ENCODE measurements around the gene RILPL2. TPM values are rescaled to one million over a fixed set of nuclear protein-coding genes. Genes with fewer than 3 reads are reported as not detected.

The RILPL2 gene
- 5.2 TPM for polyA plus RNA-seq (2013, experiment 1 of 2)
- polyA plus RNA-seq (2013, experiment 2 of 2), result 5.5 TPM

- Histone ChIP-seq H3K14ac (ENCODE audit: low read length in 2 of 2) (peak within 1 kb of the TSS in 1 of 2 experiments; percentile 53), H3K4me2 (ENCODE audit: low read length, poor library complexity, severe bottlenecking) (peak within 1 kb of the TSS; percentile 85), H3K23ac (ENCODE audit: low read length in 2 of 2) (peak within 1 kb of the TSS in 1 of 2 experiments; percentile 77), H2AK5ac (ENCODE audit: low read length, severe bottlenecking) (no peak within 1 kb of the TSS), H4K91ac (ENCODE audit: low read length) (peak within 1 kb of the TSS; percentile 4), H2AFZ (ENCODE audit: low read depth, low read length) (peak within 1 kb of the TSS; percentile 93), H3K9ac (ENCODE audit: low read length) (peak within 1 kb of the TSS; percentile 94), H3K4ac (ENCODE audit: low read depth in 1 of 2, low read length in 2 of 2) (peak within 1 kb of the TSS; percentile 47 to 64), H2BK5ac (ENCODE audit: low read depth, low read length, poor library complexity, severe bottlenecking) (no peak within 1 kb of the TSS), H2BK12ac (ENCODE audit: low read length in 2 of 2) (peak within 1 kb of the TSS in 1 of 2 experiments; percentile 72), H2BK120ac (ENCODE audit: low read depth, low read length) (peak within 1 kb of the TSS; percentile 21), H3K36me3 (ENCODE audit: control insufficient read depth in 1 of 2, insufficient read depth in 2 of 2, low read depth in 1 of 2, low read length in 2 of 2) (no peaks in the 10 kb centered on the region), H3K4me3 (ENCODE audit: insufficient read depth in 1 of 2, low read depth in 1 of 2, low read length in 2 of 2) (peak within 1 kb of the TSS; percentile 83 to 96), H4K8ac (ENCODE audit: low read length) (peak within 1 kb of the TSS; percentile 74), H3K79me1 (replicated peaks; ENCODE audit: low read length, poor library complexity, severe bottlenecking) (peaks cover 9% of the 10 kb centered on the region), H3K27me3 (ENCODE audit: control insufficient read depth in 1 of 2, insufficient read depth in 1 of 2, low read length in 2 of 2) (no peaks in the 10 kb centered on the region), H2BK15ac (ENCODE audit: low read depth, poor library complexity, severe bottlenecking) (peak within 1 kb of the TSS; percentile 63), H3K18ac (ENCODE audit: low read depth in 1 of 2, low read length in 2 of 2) (peak within 1 kb of the TSS; percentile 69 to 88), H3K27ac (ENCODE audit: low read length, poor library complexity, severe bottlenecking) (peak within 1 kb of the TSS; percentile 2), H3K9me3 (ENCODE audit: control insufficient read depth, low read length) (no peaks in the 10 kb centered on the region), H3K4me1 (ENCODE audit: control insufficient read depth, insufficient read depth, low read depth, low read length) (peaks cover 17% of the 10 kb centered on the region)
- 2% methylated on average over 63 of the region's 69 CpGs for WGBS
- peak; percentile 93 for DNase-seq
These were observed at the start of gene RILPL2 for GRCh38 chr12:123436017-123436964. RILPL2 (minus strand) TSS chr12:123436684; CDS start chr12:123436420, 264 bp downstream.

- 95% methylated on average over 14 of the region's 14 CpGs for WGBS
- no peak overlapping the region for H3K4ac ChIP-seq (ENCODE audit: low read depth in 1 of 2, low read length in 2 of 2)
- H2BK12ac ChIP-seq (ENCODE audit: low read length in 2 of 2), result no peak overlapping the region
- no peak overlapping the region for H3K23ac ChIP-seq (ENCODE audit: low read length in 2 of 2)
- H3K9ac ChIP-seq (ENCODE audit: low read length), result no peak overlapping the region
- H3K79me1 ChIP-seq (replicated peaks; ENCODE audit: low read length, poor library complexity, severe bottlenecking), result no peaks in the 10 kb centered on the region
- no peak overlapping the region for H3K18ac ChIP-seq (ENCODE audit: low read depth in 1 of 2, low read length in 2 of 2)
- no peak overlapping the region for H2AFZ ChIP-seq (ENCODE audit: low read depth, low read length)
- no peak overlapping the region for H3K27ac ChIP-seq (ENCODE audit: low read length, poor library complexity, severe bottlenecking)
- peaks cover 33 to 40% of the 10 kb centered on the region in 2 experiments for H3K36me3 ChIP-seq (ENCODE audit: control insufficient read depth in 1 of 2, insufficient read depth in 2 of 2, low read depth in 1 of 2, low read length in 2 of 2)
- H3K9me3 ChIP-seq (ENCODE audit: control insufficient read depth, low read length), result no peaks in the 10 kb centered on the region
- no peak overlapping the region for H2BK5ac ChIP-seq (ENCODE audit: low read depth, low read length, poor library complexity, severe bottlenecking)
- H2AK5ac ChIP-seq (ENCODE audit: low read length, severe bottlenecking), result no peak overlapping the region
- H3K4me1 ChIP-seq (ENCODE audit: control insufficient read depth, insufficient read depth, low read depth, low read length), result peaks cover 10% of the 10 kb centered on the region
- no peaks in the 10 kb centered on the region for H3K27me3 ChIP-seq (ENCODE audit: control insufficient read depth in 1 of 2, insufficient read depth in 1 of 2, low read length in 2 of 2)
- H4K91ac ChIP-seq (ENCODE audit: low read length), result no peak overlapping the region
- H4K8ac ChIP-seq (ENCODE audit: low read length), result no peak overlapping the region
- DNase-seq, result no peak
- H3K14ac ChIP-seq (ENCODE audit: low read length in 2 of 2), result no peak overlapping the region
- H3K4me2 ChIP-seq (ENCODE audit: low read length, poor library complexity, severe bottlenecking), result no peak overlapping the region
- no peak overlapping the region for H2BK15ac ChIP-seq (ENCODE audit: low read depth, poor library complexity, severe bottlenecking)
- no peak overlapping the region for H3K4me3 ChIP-seq (ENCODE audit: insufficient read depth in 1 of 2, low read depth in 1 of 2, low read length in 2 of 2)
- H2BK120ac ChIP-seq (ENCODE audit: low read depth, low read length), result no peak overlapping the region
These were observed 49.3 kb upstream of the RILPL2 start for GRCh38 chr12:123485756-123486155.

- Histone ChIP-seq H2AFZ (ENCODE audit: low read depth, low read length) (no peak overlapping the region), H3K18ac (ENCODE audit: low read depth in 1 of 2, low read length in 2 of 2) (no peak overlapping the region), H2AK5ac (ENCODE audit: low read length, severe bottlenecking) (no peak overlapping the region), H2BK15ac (ENCODE audit: low read depth, poor library complexity, severe bottlenecking) (no peak overlapping the region), H4K91ac (ENCODE audit: low read length) (no peak overlapping the region), H2BK12ac (ENCODE audit: low read length in 2 of 2) (no peak overlapping the region), H3K27me3 (ENCODE audit: control insufficient read depth in 1 of 2, insufficient read depth in 1 of 2, low read length in 2 of 2) (no peaks in the 10 kb centered on the region), H3K4ac (ENCODE audit: low read depth in 1 of 2, low read length in 2 of 2) (no peak overlapping the region), H2BK120ac (ENCODE audit: low read depth, low read length) (no peak overlapping the region), H3K4me3 (ENCODE audit: insufficient read depth in 1 of 2, low read depth in 1 of 2, low read length in 2 of 2) (no peak overlapping the region), H4K8ac (ENCODE audit: low read length) (no peak overlapping the region), H3K14ac (ENCODE audit: low read length in 2 of 2) (no peak overlapping the region), H3K4me1 (ENCODE audit: control insufficient read depth, insufficient read depth, low read depth, low read length) (peaks cover 16% of the 10 kb centered on the region), H3K9me3 (ENCODE audit: control insufficient read depth, low read length) (no peaks in the 10 kb centered on the region), H3K9ac (ENCODE audit: low read length) (no peak overlapping the region), H3K79me1 (replicated peaks; ENCODE audit: low read length, poor library complexity, severe bottlenecking) (no peaks in the 10 kb centered on the region), H3K27ac (ENCODE audit: low read length, poor library complexity, severe bottlenecking) (no peak overlapping the region), H3K36me3 (ENCODE audit: control insufficient read depth in 1 of 2, insufficient read depth in 2 of 2, low read depth in 1 of 2, low read length in 2 of 2) (peaks cover 40 to 47% of the 10 kb centered on the region in 2 experiments), H2BK5ac (ENCODE audit: low read depth, low read length, poor library complexity, severe bottlenecking) (no peak overlapping the region), H3K23ac (ENCODE audit: low read length in 2 of 2) (no peak overlapping the region), H3K4me2 (ENCODE audit: low read length, poor library complexity, severe bottlenecking) (no peak overlapping the region)
- DNase-seq, result no peak
- WGBS, result 90% methylated on average over 18 of the region's 18 CpGs
These were observed 47.2 kb upstream of the RILPL2 start for GRCh38 chr12:123483602-123484248.

- Histone ChIP-seq H2BK5ac (ENCODE audit: low read depth, low read length, poor library complexity, severe bottlenecking) (no peak overlapping the region), H3K9ac (ENCODE audit: low read length) (no peak overlapping the region), H2BK120ac (ENCODE audit: low read depth, low read length) (no peak overlapping the region), H3K4me2 (ENCODE audit: low read length, poor library complexity, severe bottlenecking) (no peak overlapping the region), H3K4me1 (ENCODE audit: control insufficient read depth, insufficient read depth, low read depth, low read length) (peaks cover 21% of the 10 kb centered on the region), H3K4me3 (ENCODE audit: insufficient read depth in 1 of 2, low read depth in 1 of 2, low read length in 2 of 2) (no peak overlapping the region), H2BK12ac (ENCODE audit: low read length in 2 of 2) (no peak overlapping the region), H3K79me1 (replicated peaks; ENCODE audit: low read length, poor library complexity, severe bottlenecking) (no peaks in the 10 kb centered on the region), H3K27me3 (ENCODE audit: control insufficient read depth in 1 of 2, insufficient read depth in 1 of 2, low read length in 2 of 2) (no peaks in the 10 kb centered on the region), H2AK5ac (ENCODE audit: low read length, severe bottlenecking) (no peak overlapping the region), H3K4ac (ENCODE audit: low read depth in 1 of 2, low read length in 2 of 2) (no peak overlapping the region), H3K23ac (ENCODE audit: low read length in 2 of 2) (no peak overlapping the region), H3K14ac (ENCODE audit: low read length in 2 of 2) (no peak overlapping the region), H3K36me3 (ENCODE audit: control insufficient read depth in 1 of 2, insufficient read depth in 2 of 2, low read depth in 1 of 2, low read length in 2 of 2) (peaks cover 42 to 53% of the 10 kb centered on the region in 2 experiments), H3K27ac (ENCODE audit: low read length, poor library complexity, severe bottlenecking) (no peak overlapping the region), H2AFZ (ENCODE audit: low read depth, low read length) (no peak overlapping the region), H2BK15ac (ENCODE audit: low read depth, poor library complexity, severe bottlenecking) (no peak overlapping the region), H4K91ac (ENCODE audit: low read length) (no peak overlapping the region), H3K9me3 (ENCODE audit: control insufficient read depth, low read length) (no peaks in the 10 kb centered on the region), H3K18ac (ENCODE audit: low read depth in 1 of 2, low read length in 2 of 2) (no peak overlapping the region), H4K8ac (ENCODE audit: low read length) (no peak overlapping the region)
- 94% methylated on average over 6 of the region's 6 CpGs for WGBS
- DNase-seq, result no peak
These were observed 46.4 kb upstream of the RILPL2 start for GRCh38 chr12:123482876-123483275.
